H1 (cell line): ENCODE data around the gene S100P. TPM values are rescaled to one million over a fixed set of nuclear protein-coding genes. Genes with fewer than 3 reads are reported as not detected.
A peak's percentile ranks its signal among the peaks of the same experiment; 100 is the strongest.

Source experiments
- CTCF ChIA-PET: fragments of 300-600 bp; sonication (Branson Sonifier 250); formaldehyde crosslinking; loops from one replicate; lab custom pipeline; 2021; ENCODE audit not compliant: partially characterized antibody; lab: Charles Lee
- POLR2A ChIA-PET: fragments of 300-600 bp; sonication (Branson Sonifier 250); formaldehyde crosslinking; loops from one replicate; lab custom pipeline; 2021; ENCODE audit warnings: inconsistent platforms; ENCODE audit not compliant: partially characterized antibody; lab: Charles Lee
- DNase-seq, 2 experiments: peaks; one replicate each; pipeline versions ENCODE4 v3.0.0 to v3.0.0-alpha.2; 2010 to 2022; ENCODE audit warnings: low spot score in 2 of 2, low read depth in 1 of 2, mixed read lengths in 1 of 2
- FAIRE-seq: peaks from 2 replicates; lab custom pipeline; 2011; peaks lifted over from hg19 to GRCh38; lab: Jason Lieb, UNC
- H2AFZ ChIP-seq: 2 replicates; pipeline ENCODE4 v1.8.1; 2012; ENCODE audit warnings: low read length, inconsistent platforms
- H2AK5ac ChIP-seq: 2 replicates; pipeline ENCODE4 v1.6.1; 2013; ENCODE audit warnings: low read depth, low read length
- H2BK120ac ChIP-seq: replicated peaks from 2 replicates; pipeline ENCODE3; 2013; ENCODE audit warnings: low read depth, low read length, inconsistent platforms
- H2BK12ac ChIP-seq: 2 replicates; pipeline ENCODE4 v1.6.1; 2013; ENCODE audit warnings: low read depth, low read length
- H2BK15ac ChIP-seq: 2 replicates; pipeline ENCODE4 v1.6.1; 2013; ENCODE audit warnings: low read length
- H2BK20ac ChIP-seq: 2 replicates; pipeline ENCODE4 v1.6.1; 2013; ENCODE audit warnings: low read length
- H2BK5ac ChIP-seq: 2 replicates; pipeline ENCODE4 v1.6.1; 2013; ENCODE audit warnings: low read depth, low read length
- H3K14ac ChIP-seq: 2 replicates; pipeline ENCODE4 v1.6.1; 2013; ENCODE audit warnings: inconsistent platforms; ENCODE audit not compliant: insufficient read length
- H3K18ac ChIP-seq: 2 replicates; pipeline ENCODE4 v1.6.1; 2013; ENCODE audit warnings: low read length; ENCODE audit errors: extremely low read depth
- H3K23ac ChIP-seq: 2 replicates; pipeline ENCODE4 v1.6.1; 2013; ENCODE audit warnings: inconsistent platforms; ENCODE audit not compliant: insufficient read length
- H3K23me2 ChIP-seq: 2 replicates; pipeline ENCODE4 v1.6.1; 2013; ENCODE audit warnings: low read depth, low read length
- H3K27ac ChIP-seq: 2 replicates; pipeline ENCODE4 v1.6.1; 2011; ENCODE audit warnings: low read depth, low read length, inconsistent platforms
- H3K27me3 ChIP-seq, 4 experiments: replicated peaks in 1 of 4; 1 replicate in 1 of 4; 2 replicates in 3 of 4; pipeline versions ENCODE4 v1.6.1 to v1.8.1; 2011 to 2013; ENCODE audit warnings: low read length in 3 of 4, mild to moderate bottlenecking in 3 of 4, inconsistent platforms in 2 of 4, mixed read lengths in 2 of 4, moderate library complexity in 1 of 4; ENCODE audit not compliant: control insufficient read depth in 3 of 4, insufficient read depth in 3 of 4; ENCODE audit errors: extremely low read depth in 1 of 4
- H3K36me3 ChIP-seq, 4 experiments: 2 replicates each; pipeline versions ENCODE4 v1.6.1 to v1.8.1; 2011 to 2013; ENCODE audit warnings: mild to moderate bottlenecking in 4 of 4, low read length in 3 of 4, moderate library complexity in 2 of 4, control low read depth in 1 of 4, inconsistent platforms in 1 of 4; ENCODE audit not compliant: insufficient read depth in 4 of 4, control insufficient read depth in 2 of 4
- H3K4ac ChIP-seq: replicated peaks from 2 replicates; pipeline ENCODE3; 2013; ENCODE audit warnings: low read length, low read depth, mixed read lengths, inconsistent platforms; ENCODE audit not compliant: insufficient read length
- H3K4me1 ChIP-seq, 4 experiments: replicated peaks in 1 of 4; 1 replicate in 1 of 4; 2 replicates in 3 of 4; pipeline versions ENCODE4 v1.6.1 to v1.8.1; 2011 to 2013; ENCODE audit warnings: low read length in 3 of 4, inconsistent platforms in 2 of 4, mixed read lengths in 1 of 4; ENCODE audit not compliant: insufficient read depth in 4 of 4, control insufficient read depth in 3 of 4
- H3K4me2 ChIP-seq, 2 experiments: 2 replicates each; pipeline versions ENCODE4 v1.6.1 to v1.8.1; 2011 to 2013; ENCODE audit warnings: low read depth in 2 of 2, low read length in 2 of 2, control low read depth in 1 of 2, inconsistent platforms in 1 of 2, mild to moderate bottlenecking in 1 of 2; ENCODE audit not compliant: insufficient read depth in 1 of 2
- H3K4me3 ChIP-seq, 4 experiments: fragments of 200-600, 300-600 bp in 1 of 4; sonication (generic), shearing (Covaris generic), sonication (Bioruptor Twin) in 1 of 4; 2 replicates each; pipeline versions ENCODE4 v1.5.1 to v1.8.1; 2011 to 2016; ENCODE audit warnings: low read length in 4 of 4, low read depth in 3 of 4, control low read depth in 2 of 4, inconsistent platforms in 2 of 4, mild to moderate bottlenecking in 2 of 4, mixed read lengths in 1 of 4, moderate library complexity in 1 of 4; ENCODE audit not compliant: insufficient read depth in 2 of 4; ENCODE audit errors: extremely low read depth in 1 of 4
- H3K56ac ChIP-seq: replicated peaks from 2 replicates; pipeline ENCODE3; 2013; ENCODE audit warnings: low read depth, mild to moderate bottlenecking, mixed read lengths, low read length, inconsistent platforms; ENCODE audit not compliant: insufficient read length
- H3K79me1 ChIP-seq: 2 replicates; pipeline ENCODE4 v1.6.1; 2013; ENCODE audit warnings: low read depth, low read length, control low read depth
- H3K79me2 ChIP-seq, 2 experiments: 2 replicates each; pipeline versions ENCODE4 v1.6.1 to v1.8.1; 2012 to 2013; ENCODE audit warnings: low read length in 2 of 2, mild to moderate bottlenecking in 2 of 2, inconsistent platforms in 1 of 2; ENCODE audit not compliant: insufficient read depth in 2 of 2, control insufficient read depth in 1 of 2
- H3K9ac ChIP-seq, 4 experiments: replicated peaks in 1 of 4; 1 replicate in 1 of 4; 2 replicates in 3 of 4; pipeline versions ENCODE4 v1.6.1 to v1.8.1; 2011 to 2013; ENCODE audit warnings: low read depth in 3 of 4, low read length in 3 of 4, control low read depth in 2 of 4, mild to moderate bottlenecking in 2 of 4, moderate library complexity in 2 of 4, inconsistent platforms in 1 of 4; ENCODE audit errors: extremely low read depth in 1 of 4
- H3K9me3 ChIP-seq, 2 experiments: 2 replicates each; pipeline versions ENCODE4 v1.6.1 to v1.8.1; 2012 to 2013; ENCODE audit warnings: mild to moderate bottlenecking in 2 of 2, moderate library complexity in 2 of 2, control low read depth in 1 of 2, inconsistent platforms in 1 of 2, low read depth in 1 of 2, low read length in 1 of 2, mixed read lengths in 1 of 2; ENCODE audit not compliant: insufficient read depth in 2 of 2
- H4K20me1 ChIP-seq, 2 experiments: replicated peaks in 1 of 2; 2 replicates each; pipeline versions ENCODE3 to v1.8.1; 2011 to 2013; ENCODE audit warnings: inconsistent platforms in 2 of 2, low read length in 2 of 2, mild to moderate bottlenecking in 1 of 2; ENCODE audit not compliant: insufficient read depth in 2 of 2, control insufficient read depth in 1 of 2
- H4K5ac ChIP-seq: 2 replicates; pipeline ENCODE4 v1.6.1; 2013; ENCODE audit warnings: low read length, low read depth, mixed read lengths, inconsistent platforms; ENCODE audit not compliant: insufficient read length
- H4K8ac ChIP-seq: 2 replicates; pipeline ENCODE4 v1.8.0; 2013; ENCODE audit warnings: mild to moderate bottlenecking, moderate library complexity, low read length, inconsistent platforms; ENCODE audit not compliant: insufficient read depth; ENCODE audit errors: extremely low read depth
- H4K91ac ChIP-seq: replicated peaks from 2 replicates; pipeline ENCODE3; 2013; ENCODE audit warnings: low read length, mixed read lengths, inconsistent platforms; ENCODE audit not compliant: insufficient read length
- CREB1 ChIP-seq: IDR thresholded peaks from 2 replicates; pipeline ENCODE4 v1.6.1; 2012; ENCODE audit warnings: inconsistent platforms
- EP300 ChIP-seq, 2 experiments: IDR thresholded peaks; 1 replicate in 1 of 2; 2 replicates in 1 of 2; pipeline ENCODE4 v1.6.1; 2011 to 2012; ENCODE audit warnings: low read depth in 2 of 2, low read length in 2 of 2, mild to moderate bottlenecking in 2 of 2, borderline replicate concordance in 1 of 2, inconsistent platforms in 1 of 2, moderate library complexity in 1 of 2
- FOSL1 ChIP-seq: IDR thresholded peaks from 2 replicates; pipeline ENCODE4 v1.6.1; 2011; ENCODE audit warnings: mild to moderate bottlenecking, low read depth, low read length, moderate library complexity; ENCODE audit not compliant: insufficient read depth
- HDAC2 ChIP-seq, 2 experiments: fragments of 300-600 bp in 1 of 2; sonication (generic) in 1 of 2; IDR thresholded peaks; 2 replicates each; pipeline ENCODE4 v1.6.1; 2011 to 2012; ENCODE audit warnings: low read depth in 2 of 2, low read length in 2 of 2, mild to moderate bottlenecking in 2 of 2, moderate library complexity in 2 of 2, borderline replicate concordance in 1 of 2, inconsistent platforms in 1 of 2
- HDAC6 ChIP-seq: IDR thresholded peaks from one replicate; pipeline ENCODE4 v1.7.1; 2012; ENCODE audit warnings: low read depth, mild to moderate bottlenecking, inconsistent platforms, low read length, moderate library complexity
- JUN ChIP-seq: IDR thresholded peaks from 2 replicates; pipeline ENCODE4 v1.6.1; 2011; ENCODE audit warnings: low read depth, mild to moderate bottlenecking, improper control_type of control experiment, low read length
- MAFK ChIP-seq: IDR thresholded peaks from 2 replicates; pipeline ENCODE4 v1.6.1; 2012; ENCODE audit warnings: low read depth, mild to moderate bottlenecking, improper control_type of control experiment, low read length
- RFX5 ChIP-seq: IDR thresholded peaks from 2 replicates; pipeline ENCODE4 v1.6.1; 2011; ENCODE audit warnings: low read depth, low read length, improper control_type of control experiment, borderline replicate concordance
- RXRA ChIP-seq: IDR thresholded peaks from 2 replicates; pipeline ENCODE4 v1.6.1; 2011; ENCODE audit warnings: low read depth, mild to moderate bottlenecking, low read length, moderate library complexity; ENCODE audit not compliant: insufficient read depth
- TBP ChIP-seq: IDR thresholded peaks from 2 replicates; pipeline ENCODE4 v1.6.1; 2011; ENCODE audit warnings: low read depth, low read length, improper control_type of control experiment
- TCF12 ChIP-seq: IDR thresholded peaks from 2 replicates; pipeline ENCODE4 v1.6.1; 2011; ENCODE audit warnings: low read depth, mild to moderate bottlenecking, low read length
- WGBS, 2 experiments: shearing (Covaris generic) in 1 of 2; methylation state at CpG; one replicate each; pipeline versions ENCODE4 v1.1.6 to v1.1.7; 2013 to 2015; ENCODE audit warnings: low lambda C conversion rate in 2 of 2, mixed read lengths in 2 of 2, inconsistent platforms in 1 of 2, low coverage in 1 of 2, missing lambda C conversion rate in 1 of 2; ENCODE audit not compliant: insufficient replicate concordance in 2 of 2, insufficient coverage in 1 of 2, insufficient read length in 1 of 2; ENCODE audit errors: extremely low coverage in 1 of 2, missing lambda C conversion rate in 1 of 2; 5-methylcytosine and 5-hydroxymethylcytosine counted together
- polyA plus RNA-seq, 7 experiments: library from polyadenylated mRNA; depleted of rRNA in 3 of 7; stranded (reverse) in 5 of 7; unstranded in 2 of 7; fragments of >200 nt in 5 of 7; fragments of 200-250 nt in 2 of 7; gene quantifications; 1 replicate in 5 of 7; 2 replicates in 1 of 7; 4 replicates in 1 of 7; pipeline versions ENCODE4 v1.2.1 to v1.2.3, GENCODE V29; 2011 to 2013; ENCODE audit warnings: missing spikeins in 2 of 7, mixed read lengths in 2 of 7
- total RNA-seq: library from RNA; stranded (reverse); fragmentation: NEBNext Ultra II Directional; extraction: Animal tissue kit (Norgen Biotek cat#: 25700); gene quantifications from 2 replicates; pipeline ENCODE4 v1.2.1, GENCODE V29; 2021

The S100P gene
- total and polyA plus RNA-seq, 2 of the 8 experiments (the other 6 are each of a cell fraction or from before 2014, with no cell fraction given), result not detected

DNA sequence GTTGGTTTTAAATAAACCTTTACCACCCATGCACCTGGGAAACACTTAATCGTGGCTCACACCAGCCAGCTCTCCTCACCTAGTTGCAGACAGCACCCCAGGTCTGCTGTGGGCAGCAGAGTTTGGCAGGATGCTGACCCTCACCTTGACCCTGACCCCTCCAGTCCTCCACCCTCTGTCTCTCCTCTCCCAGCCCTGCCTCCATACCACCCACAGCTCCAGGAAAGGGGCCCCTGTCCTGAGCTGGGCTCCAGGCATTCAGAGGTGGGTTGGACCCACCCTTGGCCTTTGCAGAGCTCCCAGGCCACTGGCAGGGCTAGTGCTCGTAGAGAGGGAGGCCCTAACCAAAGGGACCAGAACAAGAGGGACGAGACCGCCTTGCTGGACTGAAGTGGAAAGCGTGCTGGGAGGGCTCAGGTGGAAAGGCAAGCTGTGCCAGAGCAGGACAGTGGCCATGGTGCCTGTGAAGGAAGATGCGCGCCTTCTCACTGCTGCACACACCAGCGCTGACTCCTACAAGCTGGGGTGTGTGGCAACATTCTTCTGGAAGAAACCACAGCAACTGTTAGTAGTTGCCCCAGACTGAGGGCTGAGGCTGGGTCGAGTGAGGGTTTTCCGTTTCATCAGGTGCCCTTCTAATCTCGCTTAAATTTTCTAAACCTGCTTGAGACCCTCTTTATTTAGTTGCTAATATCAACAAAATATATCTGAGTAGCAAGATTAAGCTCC is 10.7 kb upstream of the S100P start:
- peaks cover 0 to 2% (median 0%) of the 10 kb centered on the region in 4 experiments; a peak in 1 of 7 replicates for H3K4me1 ChIP-seq
- 83% methylated on average over 11 of the region's 11 CpGs; no CpG with 5 or more reads in 1 of the 2 experiments for WGBS, 2 experiments
- CTCF ChIA-PET, result interaction anchor here (0.6 to 2.7 kb wide), 12 partner anchors 8 to 174 kb away, joined by 3 to 19 read pairs (median 4); partner anchors contain the start of genes BLOC1S4 and S100P
- TF ChIP-seq TBP (no peak), MAFK (no peak), EP300 (IDR thresholded peaks at IDR 0.05; ENCODE audit: borderline replicate concordance in 1 of 2, low read depth in 2 of 2, low read length in 2 of 2) (no peak), JUN (no peak), RXRA (no peak), RFX5 (no peak), FOSL1 (no peak), HDAC6 (no peak), HDAC2 (IDR thresholded peaks at IDR 0.05; ENCODE audit: borderline replicate concordance in 1 of 2, low read depth in 2 of 2, low read length in 2 of 2) (no peak), CREB1 (no peak), TCF12 (no peak)

More for the DNA sequence above, 10.7 kb upstream of the S100P start:
- Histone ChIP-seq H3K27me3 (0 out of 7 replicates have a peak, but pooled peaks cover 0 to 2% (median 0%) of the 10 kb centered on the region in 4 experiments), H4K91ac (no peak overlapping the region), H3K23me2 (no peaks in the 10 kb centered on the region), H3K23ac (no peak overlapping the region), H3K27ac (no peak overlapping the region), H2BK20ac (no peak overlapping the region), H3K9ac (no peak overlapping the region), H2AK5ac (no peak overlapping the region; the same call in 1 of the 2 replicates), H3K4me2 (no peak overlapping the region), H2BK120ac (no peak overlapping the region), H4K8ac (0 out of 2 replicates have a peak overlapping the region, but pooled peaks have one; percentile 35), H3K4ac (no peak overlapping the region), H3K79me1 (peaks cover 2% of the 10 kb centered on the region; the same call in 1 of the 2 replicates), H2BK15ac (no peak overlapping the region), H4K20me1 (peaks cover 6 to 11% of the 10 kb centered on the region in 2 experiments), H3K56ac (no peak overlapping the region), H3K79me2 (peaks cover 0 to 3% of the 10 kb centered on the region in 2 experiments; a peak in 1 of 4 replicates), H3K9me3 (peaks cover 0 to 4% of the 10 kb centered on the region in 2 experiments; a peak in 2 of 4 replicates), H3K18ac (no peak overlapping the region), H4K5ac (no peak overlapping the region), H3K14ac (no peak overlapping the region), H3K36me3 (no peaks in the 10 kb centered on the region; a peak in 1 of 8 replicates), H2BK12ac (peak overlapping the region; percentile 68; the same call in 1 of the 2 replicates), H2BK5ac (no peak overlapping the region), H2AFZ (no peak overlapping the region), H3K4me3 (no peak overlapping the region)
- FAIRE-seq, result no peak
- POLR2A ChIA-PET, result interaction anchor here (0.6 to 3.2 kb wide), 4 partner anchors 9 to 226 kb away, joined by 3 to 20 read pairs (median 4); partner anchors contain the start of gene TBC1D14
- no peak for DNase-seq
